ENCODE measurements around the gene RASGRP1. TPM values are rescaled to one million over a fixed set of nuclear protein-coding genes. Genes with fewer than 3 reads are reported as not detected.

Gene RASGRP1
- polyA plus RNA-seq, 1 of the 3 experiments (the other 2 are of a cell fraction) = 0.03 TPM

GRCh38 chr15:38530113-38530512 lies 34.5 kb downstream of the RASGRP1 start:
- no peaks in the 10 kb centered on the region for H3K9me3 ChIP-seq
- CTCF ChIA-PET = interaction anchor here (1.0 kb wide), 1 partner anchor 34 kb away, joined by 4 read pairs; the partner anchor contains the start of gene RASGRP1
- H3K9me2 ChIP-seq = no peaks in the 10 kb centered on the region
- H3K36me3 ChIP-seq (replicated peaks in 1 of 2; ENCODE audit: control insufficient read depth in 1 of 2, insufficient read depth in 2 of 2, low read length in 1 of 2) = no peaks in the 10 kb centered on the region
- no peaks in the 10 kb centered on the region for H3K79me2 ChIP-seq (ENCODE audit: insufficient read depth)
- peaks cover 11% of the 10 kb centered on the region for H3F3A ChIP-seq (replicated peaks; ENCODE audit: insufficient read depth)
- H3K4me1 ChIP-seq (ENCODE audit: control insufficient read depth in 1 of 2, insufficient read depth in 2 of 2, low read depth in 1 of 2, low read length in 1 of 2) = peaks cover 0 to 11% of the 10 kb centered on the region in 2 experiments; a peak in 1 of 4 replicates
- 83% methylated on average over 1 of the region's 1 CpG for WGBS (ENCODE audit: low lambda C conversion rate)
- H2AFZ ChIP-seq (ENCODE audit: low read depth) = no peak overlapping the region
- H3K27ac ChIP-seq (ENCODE audit: low read depth in 2 of 2, low read length in 1 of 2) = no peak overlapping the region
- H3K27me3 ChIP-seq (ENCODE audit: insufficient read depth) = no peaks in the 10 kb centered on the region
- POLR2A ChIA-PET = no interaction called here
- H3K4me2 ChIP-seq = no peak overlapping the region
- no peak overlapping the region for H3K9ac ChIP-seq
- no peaks in the 10 kb centered on the region for H4K20me1 ChIP-seq (ENCODE audit: insufficient read depth)
- TF ChIP-seq SIN3A (IDR thresholded peaks at IDR 0.05; ENCODE audit: borderline replicate concordance, low read depth, low read length) = no peak
- no peak for TF ChIP-seq RAD21 (IDR thresholded peaks at IDR 0.05; ENCODE audit: low read length)
- TF ChIP-seq EZH2phosphoT487 (IDR thresholded peaks at IDR 0.05; ENCODE audit: borderline replicate concordance, low read depth) = no peak
- TF ChIP-seq SMC3 (IDR thresholded peaks at IDR 0.05; ENCODE audit: low read depth, low read length) = no peak
- no peak for TF ChIP-seq YY1 (IDR thresholded peaks at IDR 0.05; ENCODE audit: low read depth)
- no peak for TF ChIP-seq PBX3 (IDR thresholded peaks at IDR 0.05)
- no peak for TF ChIP-seq RCOR1 (IDR thresholded peaks at IDR 0.05; ENCODE audit: low read length)
- DNase-seq = no peak
- H3K4me3 ChIP-seq (ENCODE audit: low read depth in 2 of 2, low read length in 1 of 2) = no peak overlapping the region

- no peak overlapping the region for H3K9ac ChIP-seq
- H3F3A ChIP-seq (replicated peaks; ENCODE audit: insufficient read depth) = peaks cover 11% of the 10 kb centered on the region
- H3K79me2 ChIP-seq (ENCODE audit: insufficient read depth) = no peaks in the 10 kb centered on the region; the same call in 1 of the 2 replicates
- H4K20me1 ChIP-seq (ENCODE audit: insufficient read depth) = no peaks in the 10 kb centered on the region
- H3K4me2 ChIP-seq = 0 out of 2 replicates have a peak overlapping the region, but pooled peaks have one; percentile 41
- WGBS (ENCODE audit: low lambda C conversion rate) = 73% methylated on average over 1 of the region's 1 CpG
- H2AFZ ChIP-seq (ENCODE audit: low read depth) = no peak overlapping the region
- no peaks in the 10 kb centered on the region for H3K9me2 ChIP-seq
- no peaks in the 10 kb centered on the region for H3K9me3 ChIP-seq
- TF ChIP-seq NFIC (IDR thresholded peaks at IDR 0.05; ENCODE audit: borderline replicate concordance) (peak; percentile 59), RXRA (IDR thresholded peaks at IDR 0.05; ENCODE audit: borderline replicate concordance, low read depth) (no peak), FOSL2 (IDR thresholded peaks at IDR 0.05; ENCODE audit: borderline replicate concordance, low read depth) (peak; percentile 66), MXI1 (IDR thresholded peaks at IDR 0.05; ENCODE audit: low read depth, low read length) (no peak), EP300 (IDR thresholded peaks at IDR 0.05; ENCODE audit: borderline replicate concordance in 1 of 2, low read depth in 1 of 2, low read length in 1 of 2) (peak in 1 of 2 experiments; percentile 32; a peak in 1 of 4 replicates), TCF12 (IDR thresholded peaks at IDR 0.05) (peak; percentile 27; the same call in 1 of the 2 replicates), GATA2 (CRISPR knock-in tag; IDR thresholded peaks at IDR 0.05) (no peak), JUND (IDR thresholded peaks at IDR 0.05) (peak; percentile 61)
- ChIA-PET CTCF (interaction anchor here (0.9 kb wide), 1 partner anchor 36 kb away, joined by 3 read pairs; no protein-coding TSS in a partner anchor), POLR2A (no interaction called here)
- no peak for DNase-seq
- peak overlapping the region in 1 of 2 experiments; percentile 41; a peak in 2 of 4 replicates for H3K27ac ChIP-seq (ENCODE audit: low read depth in 2 of 2, low read length in 1 of 2)
- H3K27me3 ChIP-seq (ENCODE audit: insufficient read depth) = no peaks in the 10 kb centered on the region
- no peak overlapping the region for H3K4me3 ChIP-seq (ENCODE audit: low read depth in 2 of 2, low read length in 1 of 2)
- H3K36me3 ChIP-seq (replicated peaks in 1 of 2; ENCODE audit: control insufficient read depth in 1 of 2, insufficient read depth in 2 of 2, low read length in 1 of 2) = no peaks in the 10 kb centered on the region
- peaks cover 0 to 11% of the 10 kb centered on the region in 2 experiments; a peak in 1 of 4 replicates for H3K4me1 ChIP-seq (ENCODE audit: control insufficient read depth in 1 of 2, insufficient read depth in 2 of 2, low read depth in 1 of 2, low read length in 1 of 2)
Observed at GRCh38 chr15:38528294-38528693, 36.3 kb downstream of the RASGRP1 start.

All from SK-N-SH (cell line).